Measurements from ENCODE around the gene ITGAE.

- TF ChIP-seq CTCF (IDR thresholded peaks at IDR 0.05) (no peak), RCOR1 (IDR thresholded peaks at IDR 0.05; ENCODE audit: low read depth, low read length) (no peak), NR3C1 (IDR thresholded peaks at IDR 0.05) (no peak), CEBPB (IDR thresholded peaks at IDR 0.05) (no peak), CHD4 (IDR thresholded peaks at IDR 0.05; ENCODE audit: borderline replicate concordance) (no peak), EP300 (IDR thresholded peaks at IDR 0.05) (no peak), RAD21 (conservative IDR thresholded peaks at IDR 0.05 in 1 of 2, IDR thresholded peaks at IDR 0.05 in 1 of 2) (no peak), MYC (IDR thresholded peaks at IDR 0.05; ENCODE audit: borderline replicate concordance, low read length) (no peak)
Observed at GRCh38 chr17:3845291-3845620, 44.3 kb upstream of the ITGAE start.

Measured in A549 (cell line).